Measurements from ENCODE around the gene JCAD.

DNA sequence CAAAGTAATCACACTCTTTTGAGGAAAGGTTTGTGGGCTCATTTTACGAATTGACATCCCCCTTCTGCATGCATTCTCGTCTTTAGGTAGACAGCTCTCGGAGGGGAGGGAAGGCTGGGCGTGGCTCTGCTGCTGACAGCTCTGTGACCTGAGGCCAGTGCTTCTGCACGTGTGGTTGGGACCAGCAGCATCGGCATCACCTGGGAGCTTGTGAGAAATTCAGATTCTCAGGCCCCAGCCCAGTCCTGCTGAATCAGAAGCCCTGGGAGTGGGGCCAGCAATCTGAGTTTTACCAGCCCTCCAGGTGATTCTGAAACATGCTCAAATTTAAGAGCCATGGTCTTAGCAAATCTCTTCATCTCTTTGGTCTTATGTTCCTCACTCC, 89.4 kb downstream of the JCAD start:
- TF ChIP-seq, protein P1, sequence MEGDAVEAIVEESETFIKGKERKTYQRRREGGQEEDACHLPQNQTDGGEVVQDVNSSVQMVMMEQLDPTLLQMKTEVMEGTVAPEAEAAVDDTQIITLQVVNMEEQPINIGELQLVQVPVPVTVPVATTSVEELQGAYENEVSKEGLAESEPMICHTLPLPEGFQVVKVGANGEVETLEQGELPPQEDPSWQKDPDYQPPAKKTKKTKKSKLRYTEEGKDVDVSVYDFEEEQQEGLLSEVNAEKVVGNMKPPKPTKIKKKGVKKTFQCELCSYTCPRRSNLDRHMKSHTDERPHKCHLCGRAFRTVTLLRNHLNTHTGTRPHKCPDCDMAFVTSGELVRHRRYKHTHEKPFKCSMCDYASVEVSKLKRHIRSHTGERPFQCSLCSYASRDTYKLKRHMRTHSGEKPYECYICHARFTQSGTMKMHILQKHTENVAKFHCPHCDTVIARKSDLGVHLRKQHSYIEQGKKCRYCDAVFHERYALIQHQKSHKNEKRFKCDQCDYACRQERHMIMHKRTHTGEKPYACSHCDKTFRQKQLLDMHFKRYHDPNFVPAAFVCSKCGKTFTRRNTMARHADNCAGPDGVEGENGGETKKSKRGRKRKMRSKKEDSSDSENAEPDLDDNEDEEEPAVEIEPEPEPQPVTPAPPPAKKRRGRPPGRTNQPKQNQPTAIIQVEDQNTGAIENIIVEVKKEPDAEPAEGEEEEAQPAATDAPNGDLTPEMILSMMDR (IDR thresholded peaks at IDR 0.05), result no peak
- TF ChIP-seq POLR2A (IDR thresholded peaks at IDR 0.05), result no peak

Data from adrenal gland (tissue), 5 donors.